Suprapubic skin (tissue), 4 donors: ENCODE results near the gene PRSS53.

Experiments used
- CTCF ChIP-seq, 2 donors: fragments of 200-600 bp in 1 of 2; fragments of 450-650 bp in 1 of 2; sonication (generic) in 1 of 2; IDR thresholded peaks; one replicate each; pipeline ENCODE4 v1.5.1; 2016 to 2019; ENCODE audit warnings: antibody characterized with exemption in 2 of 2, mild to moderate bottlenecking in 1 of 2, moderate library complexity in 1 of 2
- EP300 ChIP-seq: sonication (generic); formaldehyde crosslinking; IDR thresholded peaks from one replicate; pipeline ENCODE4 v1.6.1; 2017; ENCODE audit warnings: antibody characterized with exemption
- POLR2A ChIP-seq, 2 donors: fragments of 450-650 bp; IDR thresholded peaks; one replicate each; pipeline ENCODE4 v1.6.1; 2017; ENCODE audit warnings: antibody characterized with exemption in 2 of 2, mild to moderate bottlenecking in 2 of 2, moderate library complexity in 2 of 2
- POLR2AphosphoS5 ChIP-seq, 3 donors: sonication (generic); formaldehyde crosslinking; IDR thresholded peaks; one replicate each; pipeline ENCODE4 v1.6.1; 2017; ENCODE audit warnings: antibody characterized with exemption in 3 of 3

- TF ChIP-seq CTCF (IDR thresholded peaks at IDR 0.05) (no peak), POLR2A (IDR thresholded peaks at IDR 0.05) (no peak), EP300 (no peak), POLR2AphosphoS5 (IDR thresholded peaks at IDR 0.05) (no peak)
Observed at GRCh38 chr16:31099860-31100638, 11.3 kb upstream of the PRSS53 start.
